ENCODE measurements around the gene NLRP14. TPM values are rescaled to one million over a fixed set of nuclear protein-coding genes. Genes with fewer than 3 reads are reported as not detected.

Gene NLRP14
- total RNA-seq, 4 donors from 2014 or later, result not detected

DNA sequence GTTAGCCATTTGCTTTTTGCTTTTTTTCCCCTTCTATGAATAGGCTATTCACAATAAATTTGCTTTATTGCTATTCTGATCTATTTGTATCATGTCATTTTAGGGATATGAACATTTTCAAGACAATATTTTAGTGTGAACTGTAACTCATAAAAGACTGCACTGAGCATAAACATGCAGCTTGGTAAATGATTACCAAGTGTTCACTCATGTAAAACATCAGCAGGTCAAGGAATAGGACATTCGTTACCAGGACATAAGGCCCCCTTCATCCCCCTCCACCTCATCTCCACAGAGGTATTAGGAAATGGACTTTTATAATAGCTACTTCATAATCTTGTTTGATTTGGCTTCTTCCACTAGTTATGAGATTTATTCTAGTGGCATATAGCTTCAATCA is 12.4 kb downstream of the NLRP14 start:
- Histone ChIP-seq H3K9me3 (no peaks in the 10 kb centered on the region), H3K4me3 (no peak overlapping the region), H3K27ac (no peak overlapping the region), H3K4me1 (no peaks in the 10 kb centered on the region), H3K27me3 (peaks cover 3% of the 10 kb centered on the region), H3K36me3 (no peaks in the 10 kb centered on the region)
- no peak for ATAC-seq
- TF ChIP-seq, protein P1, sequence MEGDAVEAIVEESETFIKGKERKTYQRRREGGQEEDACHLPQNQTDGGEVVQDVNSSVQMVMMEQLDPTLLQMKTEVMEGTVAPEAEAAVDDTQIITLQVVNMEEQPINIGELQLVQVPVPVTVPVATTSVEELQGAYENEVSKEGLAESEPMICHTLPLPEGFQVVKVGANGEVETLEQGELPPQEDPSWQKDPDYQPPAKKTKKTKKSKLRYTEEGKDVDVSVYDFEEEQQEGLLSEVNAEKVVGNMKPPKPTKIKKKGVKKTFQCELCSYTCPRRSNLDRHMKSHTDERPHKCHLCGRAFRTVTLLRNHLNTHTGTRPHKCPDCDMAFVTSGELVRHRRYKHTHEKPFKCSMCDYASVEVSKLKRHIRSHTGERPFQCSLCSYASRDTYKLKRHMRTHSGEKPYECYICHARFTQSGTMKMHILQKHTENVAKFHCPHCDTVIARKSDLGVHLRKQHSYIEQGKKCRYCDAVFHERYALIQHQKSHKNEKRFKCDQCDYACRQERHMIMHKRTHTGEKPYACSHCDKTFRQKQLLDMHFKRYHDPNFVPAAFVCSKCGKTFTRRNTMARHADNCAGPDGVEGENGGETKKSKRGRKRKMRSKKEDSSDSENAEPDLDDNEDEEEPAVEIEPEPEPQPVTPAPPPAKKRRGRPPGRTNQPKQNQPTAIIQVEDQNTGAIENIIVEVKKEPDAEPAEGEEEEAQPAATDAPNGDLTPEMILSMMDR (IDR thresholded peaks at IDR 0.05), result no peak
- no peak for TF ChIP-seq EP300 (IDR thresholded peaks at IDR 0.05)
- TF ChIP-seq POLR2AphosphoS5 (IDR thresholded peaks at IDR 0.05), result no peak
- no peak for TF ChIP-seq POLR2A (IDR thresholded peaks at IDR 0.05)
- 0 to 43% methylated on average over 1 of the region's 1 CpG for WGBS, 2 donors (ENCODE audit: low coverage in 1 of 2)

DNA sequence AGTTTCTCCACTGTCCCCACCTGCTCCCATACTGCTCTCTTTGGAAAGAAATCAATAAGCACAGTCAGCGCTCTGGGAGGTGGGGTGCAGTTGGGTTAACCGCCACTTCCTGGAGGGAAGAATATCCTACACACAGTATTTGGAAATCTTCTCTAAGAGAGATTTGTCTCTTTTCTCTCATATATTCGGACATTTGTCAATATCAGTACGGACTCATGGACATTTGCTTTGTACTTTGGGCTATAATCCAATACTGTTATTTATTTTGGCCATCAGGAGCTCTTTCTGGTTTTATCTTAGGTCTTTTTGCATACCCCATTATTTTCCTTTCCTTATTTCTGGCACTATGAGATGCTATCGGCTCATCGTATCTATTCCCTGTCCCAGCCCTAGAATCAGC is 13.7 kb downstream of the NLRP14 start:
- Histone ChIP-seq H3K27me3 (peaks cover 3% of the 10 kb centered on the region), H3K27ac (no peak overlapping the region), H3K4me1 (no peaks in the 10 kb centered on the region), H3K9me3 (no peaks in the 10 kb centered on the region), H3K36me3 (no peaks in the 10 kb centered on the region), H3K4me3 (no peak overlapping the region)
- no peak for TF ChIP-seq POLR2A (IDR thresholded peaks at IDR 0.05)
- no peak for TF ChIP-seq POLR2AphosphoS5 (IDR thresholded peaks at IDR 0.05)
- TF ChIP-seq, protein P1 (IDR thresholded peaks at IDR 0.05), result no peak
- TF ChIP-seq EP300 (IDR thresholded peaks at IDR 0.05), result no peak
- ATAC-seq, result no peak
- WGBS, 2 donors (ENCODE audit: low coverage in 1 of 2), result 82 to 88% methylated on average over 6 of the region's 6 CpGs

DNA sequence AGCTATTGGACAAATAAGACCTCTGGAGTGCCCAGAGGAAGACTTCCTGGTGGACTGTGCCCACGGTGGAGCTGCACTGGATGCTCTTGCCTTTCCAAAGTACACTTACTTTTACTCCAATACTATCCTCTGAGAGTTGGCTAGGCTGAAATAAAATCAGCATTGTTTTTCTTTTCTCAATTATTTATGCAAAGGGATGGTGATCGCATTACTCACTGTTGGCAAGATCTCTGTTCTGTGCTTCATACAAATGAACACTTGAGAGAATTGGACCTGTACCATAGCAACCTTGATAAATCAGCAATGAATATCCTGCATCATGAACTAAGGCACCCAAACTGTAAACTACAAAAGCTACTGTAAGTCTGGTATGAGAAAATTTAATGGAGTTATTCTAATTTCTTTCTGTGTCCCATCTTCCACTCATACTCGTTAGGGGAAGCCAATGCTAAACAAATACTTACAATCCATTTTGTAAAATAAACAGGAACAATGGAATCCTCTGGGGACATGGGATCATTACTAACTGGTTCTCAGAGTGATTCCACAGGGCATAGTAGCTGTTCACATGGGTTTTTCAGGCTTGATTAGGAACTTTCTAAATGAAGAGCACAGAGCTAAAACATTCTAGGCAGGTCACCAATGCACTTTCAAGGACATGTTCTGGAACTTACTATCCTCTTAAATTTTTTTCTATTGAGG is 26.3 kb downstream of the NLRP14 start:
- Histone ChIP-seq H3K4me3 (no peak overlapping the region), H3K36me3 (no peaks in the 10 kb centered on the region), H3K27ac (no peak overlapping the region), H3K4me1 (peaks cover 0 to 3% (median 0%) of the 10 kb centered on the region in 3 donors), H3K27me3 (no peaks in the 10 kb centered on the region), H3K9me3 (no peaks in the 10 kb centered on the region)
- no peak for TF ChIP-seq POLR2AphosphoS5 (IDR thresholded peaks at IDR 0.05)
- no peak for TF ChIP-seq POLR2A (IDR thresholded peaks at IDR 0.05)
- TF ChIP-seq EP300 (IDR thresholded peaks at IDR 0.05), result no peak
- TF ChIP-seq, protein P1 (IDR thresholded peaks at IDR 0.05), result no peak
- ATAC-seq, result no peak
- 32 to 38% methylated on average over 3 of the region's 3 CpGs for WGBS, 2 donors (ENCODE audit: low coverage in 1 of 2)

DNA sequence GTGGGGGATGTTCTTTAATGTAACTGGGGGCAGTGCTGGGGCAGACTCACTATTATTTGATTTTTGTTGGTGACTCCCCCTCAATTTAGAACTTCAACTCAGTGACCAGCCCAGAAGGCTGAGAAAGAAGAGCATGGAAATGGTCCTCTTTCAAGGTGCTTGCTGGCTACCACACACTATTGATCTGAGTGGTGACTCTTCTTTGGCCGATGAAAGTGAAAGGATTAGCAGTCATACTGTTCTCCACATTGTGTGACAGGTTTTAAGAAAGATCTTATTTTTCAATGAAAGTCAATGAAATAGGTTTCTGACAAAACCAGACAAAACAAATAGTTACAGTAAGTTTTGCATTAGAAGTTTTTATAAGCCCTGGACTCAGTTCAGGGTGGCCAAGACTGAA is 29.9 kb downstream of the NLRP14 start:
- no peak overlapping the region for H3K4me3 ChIP-seq
- no peaks in the 10 kb centered on the region for H3K36me3 ChIP-seq
- H3K27ac ChIP-seq, result no peak overlapping the region
- H3K27me3 ChIP-seq, result no peaks in the 10 kb centered on the region
- 100% methylated on average over 1 of the region's 1 CpG; no CpG with 5 or more reads in 1 of the 2 donors for WGBS, 2 donors (ENCODE audit: low coverage in 1 of 2)
- TF ChIP-seq, protein P1 (IDR thresholded peaks at IDR 0.05), result no peak
- TF ChIP-seq POLR2AphosphoS5 (IDR thresholded peaks at IDR 0.05) (no peak), POLR2A (IDR thresholded peaks at IDR 0.05) (no peak), EP300 (IDR thresholded peaks at IDR 0.05) (no peak)
- no peaks in the 10 kb centered on the region for H3K9me3 ChIP-seq
- peaks cover 0 to 3% (median 0%) of the 10 kb centered on the region in 3 donors for H3K4me1 ChIP-seq
- ATAC-seq, result no peak

DNA sequence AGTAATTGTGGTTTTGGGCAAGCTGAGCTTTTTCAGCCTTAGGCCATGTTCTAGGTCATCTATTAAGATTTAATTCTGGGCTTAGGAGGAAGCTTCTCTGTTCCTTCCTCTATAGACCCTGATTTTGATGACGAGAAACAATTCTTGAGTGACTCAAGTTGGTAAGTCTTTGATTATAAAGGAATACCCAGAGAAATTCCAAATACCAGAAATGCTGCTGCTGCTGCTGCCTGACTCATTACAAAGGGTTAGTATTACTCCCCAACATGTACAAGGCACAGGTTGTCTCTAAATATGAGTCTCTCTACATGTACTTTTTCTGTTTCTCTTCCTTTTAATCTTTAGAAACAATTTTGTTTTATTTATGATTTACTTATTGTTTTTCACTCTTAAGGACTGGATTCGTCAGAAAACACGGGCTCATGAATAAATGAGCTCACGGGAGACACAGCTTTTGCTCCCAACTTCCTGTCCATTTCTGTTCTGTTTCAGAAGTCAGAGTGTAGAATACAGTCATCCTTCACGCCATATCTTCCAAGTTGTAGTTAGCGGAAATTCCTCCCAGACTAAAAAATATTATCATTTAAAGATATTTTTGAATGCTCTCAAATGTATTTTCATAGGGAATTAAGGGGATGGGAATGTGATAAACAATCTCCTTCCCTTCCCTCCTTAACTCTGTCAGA is 36.7 kb downstream of the NLRP14 start:
- Histone ChIP-seq H3K4me3 (no peak overlapping the region), H3K27ac (no peak overlapping the region), H3K4me1 (no peaks in the 10 kb centered on the region), H3K9me3 (no peaks in the 10 kb centered on the region), H3K27me3 (no peaks in the 10 kb centered on the region), H3K36me3 (no peaks in the 10 kb centered on the region)
- ATAC-seq, result no peak
- 31 to 60% methylated on average over 6 of the region's 6 CpGs for WGBS, 2 donors (ENCODE audit: low coverage in 1 of 2)
- no peak for TF ChIP-seq EP300 (IDR thresholded peaks at IDR 0.05)
- TF ChIP-seq POLR2A (IDR thresholded peaks at IDR 0.05), result no peak
- TF ChIP-seq, protein P1 (IDR thresholded peaks at IDR 0.05), result no peak
- TF ChIP-seq POLR2AphosphoS5 (IDR thresholded peaks at IDR 0.05), result no peak

Data from gastroesophageal sphincter (tissue), 4 donors.